ENCODE measurements around the gene MAP3K4. TPM values are rescaled to one million over a fixed set of nuclear protein-coding genes. Genes with fewer than 3 reads are reported as not detected.
"Not testable (repeated sequence)": the region's sequence is repeated elsewhere in the genome, so short reads cannot be mapped to it uniquely, and the experiment has no call there.

The MAP3K4 gene
- polyA plus RNA-seq, 3 donors, result 36.6 to 55.0 (median 45.9) TPM

GRCh38 chr6:160966493-160967229 lies 24.9 kb upstream of the MAP3K4 start:
- DNase-seq, result no peak

- DNase-seq, result no peak
Measured at GRCh38 chr6:160967351-160967750, 24.2 kb upstream of the MAP3K4 start.

GRCh38 chr6:160967833-160968232 lies 23.7 kb upstream of the MAP3K4 start:
- no peak for DNase-seq

DNA sequence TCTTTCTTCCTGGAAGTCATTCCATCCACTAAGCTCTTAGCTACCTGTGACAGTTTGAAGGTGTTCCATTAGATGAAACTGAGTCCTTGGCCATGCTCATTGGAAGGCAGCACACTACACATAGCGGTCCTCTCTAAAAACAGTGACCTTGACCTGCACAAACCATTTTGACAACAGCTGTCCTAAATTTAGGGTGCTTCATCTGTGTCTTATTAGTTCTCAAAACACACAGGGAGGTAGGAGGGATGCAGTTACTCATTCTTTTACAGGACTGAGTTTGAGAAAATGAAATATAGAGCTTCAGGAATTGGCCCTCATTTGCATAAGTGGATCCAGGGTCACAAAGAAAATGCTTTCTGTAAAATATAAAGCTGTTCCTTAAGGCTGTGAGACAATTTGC lies 20.4 kb upstream of the MAP3K4 start:
- no peak for DNase-seq

DNA sequence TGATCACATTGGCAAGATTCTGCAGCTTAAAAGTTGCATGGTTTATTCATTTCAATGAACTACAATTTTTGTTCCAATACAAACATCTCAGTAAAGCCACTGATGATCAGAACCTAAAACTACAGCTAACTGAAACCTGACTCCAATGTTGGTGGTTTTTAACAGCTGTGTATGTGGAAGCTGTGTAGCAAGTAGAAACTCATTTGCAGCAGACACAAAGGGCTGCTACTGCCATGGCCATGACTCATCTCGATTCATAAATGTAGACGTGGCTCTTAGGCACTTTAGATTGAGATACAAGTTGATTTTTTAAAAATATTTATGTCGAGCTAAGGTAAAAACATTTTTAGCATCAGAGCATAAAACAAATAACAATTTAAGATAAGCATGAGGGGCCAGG lies 19.5 kb upstream of the MAP3K4 start:
- DNase-seq, result no peak

DNA sequence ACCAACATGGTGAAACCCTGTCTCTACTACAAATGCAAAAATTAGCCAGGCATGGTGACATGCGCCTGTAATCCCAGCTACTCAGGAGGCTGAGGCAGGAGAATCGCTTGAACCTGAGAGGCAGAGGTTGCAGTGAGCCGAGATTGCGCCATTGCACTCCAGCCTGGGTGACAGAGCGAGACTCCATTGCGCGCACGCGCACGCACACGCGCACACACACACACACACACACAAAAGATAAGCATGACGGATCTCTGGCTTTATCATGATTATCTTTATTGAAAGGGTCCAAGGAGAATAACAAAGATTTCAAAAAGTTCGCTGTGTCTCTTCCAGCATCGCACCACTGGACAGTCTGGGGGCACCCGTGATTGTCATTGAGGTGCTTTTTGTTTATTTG lies 19.0 kb upstream of the MAP3K4 start:
- not testable (repeated sequence) for DNase-seq

DNA sequence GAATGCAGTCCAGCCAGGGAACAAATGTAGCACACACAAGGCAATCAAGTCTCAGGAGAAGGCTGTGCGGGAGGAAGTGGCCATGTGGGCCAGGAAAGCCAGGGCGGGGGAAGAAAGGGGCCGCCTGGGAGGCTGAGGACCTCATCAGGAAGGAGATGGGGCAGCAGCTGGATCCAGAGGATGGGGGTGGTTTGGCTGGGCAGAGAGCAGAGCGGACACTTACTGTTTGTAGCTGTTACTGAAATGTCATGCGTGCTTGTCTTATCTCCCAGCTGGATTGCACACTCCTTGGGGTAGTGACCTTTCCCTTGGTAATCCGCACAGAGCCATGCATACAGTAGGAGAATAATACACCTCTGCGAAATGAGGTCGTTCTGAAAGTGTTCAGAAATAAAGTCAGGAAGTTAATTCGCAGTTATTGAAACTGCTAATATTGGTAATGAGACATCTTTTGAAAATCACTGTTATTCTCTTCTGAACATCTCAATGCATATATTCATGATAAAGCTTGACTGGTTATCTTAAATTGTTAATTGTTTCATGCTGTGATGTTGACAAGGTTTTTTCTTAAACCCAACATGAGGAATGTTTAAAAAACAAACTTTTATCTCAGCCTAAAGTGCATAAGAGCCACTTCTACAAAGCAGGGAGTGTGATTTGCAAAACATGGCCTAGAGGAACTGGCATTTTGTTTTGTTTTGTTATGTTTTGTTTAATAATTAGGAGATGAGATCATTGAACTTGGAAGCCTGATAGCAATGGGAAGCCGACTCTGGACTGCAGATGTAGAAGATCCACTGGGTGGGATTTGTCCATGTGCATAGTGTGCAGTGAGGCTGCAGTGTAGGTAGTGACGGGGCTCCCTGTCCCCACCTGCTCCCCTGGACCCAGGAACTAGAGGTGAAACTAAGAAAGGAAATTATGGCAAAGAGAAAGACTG lies 18.0 kb upstream of the MAP3K4 start:
- DNase-seq, result no peak

DNA sequence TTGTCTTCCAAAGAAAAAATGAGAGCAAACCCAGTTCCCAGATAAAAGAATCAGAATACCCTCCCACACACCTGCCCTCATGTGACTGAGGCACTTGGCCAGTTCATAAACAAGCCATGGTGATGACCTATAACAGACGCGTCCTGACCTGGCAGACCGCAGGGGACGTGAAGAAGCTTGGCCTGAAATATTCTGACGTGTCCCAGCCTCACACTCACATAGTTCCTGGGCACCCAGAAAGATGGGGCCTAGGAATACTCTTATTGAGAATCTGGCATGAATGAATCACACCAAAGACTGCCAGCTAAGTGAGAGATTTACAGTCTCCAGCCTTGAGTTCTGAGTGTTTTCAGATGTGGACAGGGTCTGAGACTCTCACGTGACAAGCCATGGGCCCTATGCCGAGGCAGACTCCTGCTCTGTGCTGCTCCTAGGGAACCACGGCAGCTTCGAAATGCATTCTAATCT lies 17.2 kb upstream of the MAP3K4 start:
- peak; percentile 54 for DNase-seq

DNA sequence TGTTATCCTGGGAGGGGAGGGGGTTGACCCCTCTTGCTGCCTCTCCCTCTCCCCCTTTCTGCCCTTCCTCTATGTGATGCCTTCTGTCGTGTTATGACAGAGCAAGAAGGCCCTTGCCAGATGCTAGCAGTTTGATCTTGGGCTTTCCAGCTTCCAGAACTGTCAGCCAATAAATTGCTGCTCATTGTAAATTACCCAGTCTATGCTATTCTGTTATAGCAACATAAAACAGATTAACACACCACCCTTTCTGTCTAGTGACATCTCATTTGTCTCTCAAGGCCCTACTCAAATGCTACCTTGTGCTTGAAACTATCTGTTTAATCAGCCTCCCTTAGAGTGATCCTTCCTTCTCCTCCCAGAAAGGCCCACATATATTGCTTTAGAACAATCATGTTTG lies 16.4 kb upstream of the MAP3K4 start:
- no peak for DNase-seq

- DNase-seq, result not testable (repeated sequence)
Measured at GRCh38 chr6:160975961-160976360, 15.6 kb upstream of the MAP3K4 start.

GRCh38 chr6:160978141-160978901 lies 13.2 kb upstream of the MAP3K4 start:
- no peak for DNase-seq

GRCh38 chr6:160979061-160979708 lies 12.4 kb upstream of the MAP3K4 start:
- no peak for DNase-seq

- not testable (repeated sequence) for DNase-seq
Measured at GRCh38 chr6:160983377-160983948, 8.1 kb upstream of the MAP3K4 start.

DNA sequence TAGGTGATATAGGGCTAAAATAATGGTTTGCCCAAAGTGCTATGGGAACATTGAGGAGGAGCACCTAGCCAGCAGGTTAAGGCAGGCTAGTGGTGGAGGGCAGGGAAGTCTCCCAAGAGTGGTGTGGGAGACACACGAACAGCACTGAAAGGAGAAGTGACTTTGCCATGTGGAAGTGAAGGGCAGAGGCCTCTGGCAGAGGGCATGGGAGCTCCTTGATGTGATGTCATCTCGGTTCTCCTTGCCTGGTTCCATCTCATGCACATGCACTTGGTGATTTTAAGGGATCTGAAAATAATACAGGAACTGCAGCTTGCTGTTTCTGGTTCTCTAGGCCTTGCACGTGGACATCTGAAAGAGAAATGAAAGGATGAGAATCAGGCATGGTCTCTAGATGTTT lies 4.7 kb upstream of the MAP3K4 start:
- DNase-seq, result no peak

DNA sequence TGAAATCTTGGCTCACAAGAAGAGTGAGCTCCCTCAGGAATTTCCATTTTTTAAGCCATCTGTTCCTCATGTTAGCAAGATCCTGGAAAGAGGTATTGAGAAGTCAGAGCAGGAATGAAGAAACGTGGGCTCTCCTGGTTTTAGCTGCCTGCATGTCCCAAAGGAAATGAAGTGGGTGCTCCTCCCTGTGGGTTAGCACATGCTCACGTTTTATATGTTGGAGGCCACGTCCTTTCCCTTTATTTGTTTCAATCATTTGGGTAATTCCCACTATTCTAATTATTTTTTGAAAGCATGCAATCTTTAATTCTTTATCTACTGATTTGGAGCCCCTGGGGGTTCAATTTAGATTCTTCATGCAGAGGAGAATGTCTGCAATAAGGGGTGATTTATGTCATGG lies 4.3 kb upstream of the MAP3K4 start:
- no peak for DNase-seq

DNA sequence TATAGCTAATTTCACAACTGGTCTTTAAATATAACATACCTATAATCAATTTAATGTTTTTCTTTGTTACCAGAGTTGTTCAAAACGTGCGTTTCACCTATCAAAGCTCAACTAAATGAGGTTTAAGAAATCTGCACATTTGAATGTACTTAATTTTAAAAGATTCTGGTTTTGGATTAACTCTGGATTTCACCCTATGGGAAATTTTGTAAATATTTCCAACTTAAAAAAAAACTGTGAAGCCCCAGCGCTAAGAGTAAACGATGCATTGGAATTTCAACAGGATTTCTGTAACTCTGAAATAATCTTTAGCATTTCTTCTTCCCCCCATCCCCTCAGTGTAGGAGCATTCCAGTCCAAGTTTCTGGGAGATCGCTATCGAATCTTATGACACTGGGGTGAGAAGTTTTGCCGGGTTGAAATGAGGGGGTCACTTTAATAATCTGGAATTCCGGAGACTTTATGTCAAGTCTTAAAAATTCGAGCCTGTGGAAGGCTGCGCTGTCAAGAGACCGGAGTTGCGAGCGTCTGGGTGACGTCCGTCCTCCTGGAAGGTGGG lies 643 bp upstream of the MAP3K4 start:
- no peak for DNase-seq

DNA sequence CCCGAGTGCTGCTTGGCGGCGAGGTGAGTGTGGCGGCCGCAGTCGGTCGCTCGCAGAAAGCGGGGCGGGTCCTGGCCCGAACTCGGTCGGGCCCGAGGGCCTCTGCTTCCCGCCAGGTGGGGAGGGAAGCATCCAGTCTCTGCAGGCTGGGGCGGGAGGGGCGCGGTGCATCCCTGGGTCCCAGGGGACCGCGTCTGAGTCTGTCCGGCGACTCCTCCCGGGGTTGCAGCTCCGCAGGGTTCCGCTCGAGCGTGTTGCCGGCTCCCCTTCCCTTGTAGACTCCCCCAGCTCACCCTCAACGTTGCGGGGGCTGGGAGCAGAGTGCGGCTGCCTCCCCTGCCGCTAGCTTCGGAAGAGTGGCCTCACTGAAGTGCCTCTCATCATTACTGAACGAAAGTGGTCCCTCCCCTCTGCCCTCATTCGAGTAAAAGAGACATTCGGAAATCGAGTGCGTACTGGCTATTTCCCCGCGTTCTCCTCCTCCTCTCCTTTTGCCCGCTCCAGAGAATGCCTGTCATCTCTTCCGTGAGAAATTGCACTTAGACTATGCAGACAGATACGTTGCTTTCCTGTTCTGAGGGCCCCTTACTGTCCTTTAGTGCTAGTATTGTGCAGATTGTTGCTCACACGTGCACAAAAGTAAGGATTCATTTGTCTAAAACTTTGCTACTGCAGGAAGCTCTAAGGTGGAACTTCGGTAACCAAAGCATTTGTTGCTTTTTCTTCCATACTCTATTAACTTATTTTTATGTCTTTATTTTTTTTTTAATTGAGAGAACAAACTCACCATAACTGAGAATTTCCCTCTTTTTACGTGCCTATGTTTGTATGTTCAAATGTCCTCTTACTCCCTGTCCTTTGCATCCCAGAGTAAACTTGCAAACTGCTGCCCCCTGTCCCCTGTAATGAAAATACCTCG lies 751 bp downstream of the MAP3K4 start:
- peak; percentile 67 for DNase-seq

DNA sequence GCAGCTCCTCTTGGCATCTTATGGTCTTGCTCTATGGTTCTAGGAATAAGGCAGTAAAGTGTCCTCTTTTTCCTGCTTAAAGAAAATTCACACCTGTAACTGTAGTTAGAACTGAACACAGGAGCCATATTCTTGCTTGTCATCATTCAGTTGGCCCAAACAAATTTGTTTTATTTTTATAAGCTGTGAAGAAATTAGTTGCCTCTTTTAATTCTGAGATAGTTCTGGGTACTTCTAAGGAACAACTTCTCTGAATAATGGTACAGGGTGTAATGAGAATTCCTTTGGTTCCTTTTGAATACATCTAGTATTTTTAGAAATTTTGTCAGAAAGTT lies 1.4 kb downstream of the MAP3K4 start:
- DNase-seq, result no peak

GRCh38 chr6:160995271-160995670 lies 3.7 kb downstream of the MAP3K4 start:
- no peak for DNase-seq

- DNase-seq, result no peak
Measured at GRCh38 chr6:160996131-160996601, 4.6 kb downstream of the MAP3K4 start.

All from renal pelvis (tissue), 4 donors.